Ishikawa (cell line): Measurements from ENCODE around the gene COG5.

Experiments
- CEBPB ChIP-seq: IDR thresholded peaks from 2 replicates; pipeline ENCODE4 v1.6.1; 2012
- TF ChIP-seq, protein P1 (sequence below): IDR thresholded peaks from 2 replicates; pipeline ENCODE4 v1.6.1; 2012

DNA sequence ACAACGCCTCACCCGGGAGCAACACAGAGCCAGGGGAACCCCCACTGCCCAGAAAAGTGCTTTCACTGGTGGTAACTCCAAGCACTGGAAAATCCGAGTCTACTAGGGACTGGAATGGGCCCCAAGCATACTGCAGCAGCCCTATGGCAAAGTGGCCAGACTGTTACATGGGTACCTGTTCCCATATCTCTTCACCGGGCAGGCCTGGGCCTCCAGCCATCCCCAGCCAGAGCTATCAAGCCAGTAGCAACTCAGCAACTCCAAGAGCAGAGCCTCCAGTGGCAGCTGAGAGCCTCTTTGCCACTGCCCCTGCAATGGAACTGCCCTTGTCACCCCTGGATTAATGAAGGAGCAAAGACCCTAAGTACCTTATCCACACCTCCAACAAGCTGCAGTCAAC lies 321.5 kb downstream of the COG5 start:
- TF ChIP-seq, protein P1, sequence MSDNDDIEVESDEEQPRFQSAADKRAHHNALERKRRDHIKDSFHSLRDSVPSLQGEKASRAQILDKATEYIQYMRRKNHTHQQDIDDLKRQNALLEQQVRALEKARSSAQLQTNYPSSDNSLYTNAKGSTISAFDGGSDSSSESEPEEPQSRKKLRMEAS: no peak
- TF ChIP-seq CEBPB: no peak
